NCI-H524 (cell line): ENCODE data around the gene EPS8.
"Not testable (repeated sequence)": the region's sequence is repeated elsewhere in the genome, so short reads cannot be mapped to it uniquely, and the experiment has no call there.

ENCODE experiments used
- DNase-seq, 2 experiments: peaks; one replicate each; lab custom pipeline; 2025; lab: John Stamatoyannopoulos, UW

Gene EPS8

DNA sequence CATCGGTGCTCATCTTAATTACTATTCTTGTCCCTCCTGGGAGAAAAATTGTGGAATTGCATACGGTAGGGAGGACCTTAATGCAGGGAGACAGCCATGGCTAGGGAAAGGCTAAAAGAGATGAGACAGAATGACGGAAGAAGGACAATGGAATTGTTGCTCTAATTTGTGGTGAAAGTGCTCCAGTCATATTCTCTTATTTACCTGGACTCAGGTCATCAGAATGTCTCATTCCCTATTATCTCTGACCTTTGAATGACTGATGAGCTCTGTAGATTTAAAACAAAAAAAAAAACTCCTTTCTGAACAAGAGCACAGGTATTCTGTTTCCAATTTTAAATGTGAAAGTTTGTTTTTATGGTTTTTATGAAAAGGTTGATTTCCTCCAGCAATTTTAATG lies 8.6 kb upstream of the EPS8 start:
- no peak for DNase-seq

DNA sequence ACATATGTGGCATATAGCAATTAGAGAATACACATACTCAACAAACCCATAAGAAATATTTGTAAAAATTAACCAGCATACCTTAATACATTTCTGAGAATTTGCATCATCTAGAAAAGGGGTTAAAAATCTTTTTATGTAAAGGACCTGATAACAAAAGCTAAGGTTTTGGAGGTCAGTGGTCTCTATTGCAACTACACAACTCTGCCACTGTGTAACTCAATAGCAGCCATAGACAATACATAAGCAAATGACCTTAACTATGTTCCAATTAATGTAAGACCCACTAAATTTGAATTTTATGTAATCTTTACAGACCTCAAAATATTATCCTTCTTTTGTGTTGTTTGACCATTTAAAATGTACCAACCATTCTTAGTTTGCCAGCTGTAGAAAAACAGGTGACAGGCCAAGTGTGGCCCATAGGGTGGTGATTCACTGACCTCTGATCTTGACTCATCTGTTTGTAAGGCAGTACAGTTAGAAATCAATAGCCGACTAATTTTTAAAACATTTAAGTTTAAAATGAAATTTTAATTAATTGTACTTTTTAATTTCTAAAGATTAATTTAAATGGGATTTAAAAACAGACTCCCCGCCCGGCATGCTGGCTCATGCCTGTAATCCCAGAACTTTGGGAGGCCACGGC lies 7.4 kb upstream of the EPS8 start:
- no peak for DNase-seq

DNA sequence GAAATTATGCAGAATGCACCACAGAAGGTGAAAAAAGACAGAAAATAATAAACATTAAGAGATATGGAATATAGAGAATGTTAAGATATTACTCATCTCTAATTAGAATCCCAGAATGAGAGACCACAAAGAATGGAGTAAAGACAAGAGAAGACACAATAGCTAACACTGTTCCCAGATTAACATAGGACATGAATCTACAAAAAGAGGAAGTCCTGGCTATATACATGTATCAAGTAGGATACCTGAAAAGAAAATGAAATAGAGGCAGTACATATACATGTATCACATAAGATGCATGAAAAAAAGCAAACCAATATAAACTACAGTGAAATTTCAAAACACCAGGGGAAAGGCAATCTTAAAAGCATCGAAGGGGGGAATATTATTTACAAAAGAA lies 5.6 kb upstream of the EPS8 start:
- no peak for DNase-seq

DNA sequence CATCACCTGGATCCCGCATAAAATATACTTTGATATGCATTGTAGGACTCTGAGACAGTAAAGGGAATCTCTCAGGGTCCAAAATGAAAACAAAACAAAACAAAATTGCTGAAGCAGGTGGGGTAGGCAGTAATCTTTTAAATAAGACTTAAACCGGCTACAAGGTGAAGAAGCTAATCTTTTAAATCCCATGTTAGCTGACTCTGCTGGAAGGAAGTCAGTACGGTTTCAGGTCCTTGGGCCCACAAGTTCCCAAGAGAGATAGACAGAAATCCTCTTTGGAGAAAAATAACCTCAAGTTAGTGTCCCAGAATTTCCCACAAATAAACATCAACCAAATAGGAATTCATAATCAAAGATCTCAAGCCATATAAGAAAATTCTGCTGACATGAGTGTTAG lies 5.0 kb upstream of the EPS8 start:
- DNase-seq, result peak; percentile 1 to 38

DNA sequence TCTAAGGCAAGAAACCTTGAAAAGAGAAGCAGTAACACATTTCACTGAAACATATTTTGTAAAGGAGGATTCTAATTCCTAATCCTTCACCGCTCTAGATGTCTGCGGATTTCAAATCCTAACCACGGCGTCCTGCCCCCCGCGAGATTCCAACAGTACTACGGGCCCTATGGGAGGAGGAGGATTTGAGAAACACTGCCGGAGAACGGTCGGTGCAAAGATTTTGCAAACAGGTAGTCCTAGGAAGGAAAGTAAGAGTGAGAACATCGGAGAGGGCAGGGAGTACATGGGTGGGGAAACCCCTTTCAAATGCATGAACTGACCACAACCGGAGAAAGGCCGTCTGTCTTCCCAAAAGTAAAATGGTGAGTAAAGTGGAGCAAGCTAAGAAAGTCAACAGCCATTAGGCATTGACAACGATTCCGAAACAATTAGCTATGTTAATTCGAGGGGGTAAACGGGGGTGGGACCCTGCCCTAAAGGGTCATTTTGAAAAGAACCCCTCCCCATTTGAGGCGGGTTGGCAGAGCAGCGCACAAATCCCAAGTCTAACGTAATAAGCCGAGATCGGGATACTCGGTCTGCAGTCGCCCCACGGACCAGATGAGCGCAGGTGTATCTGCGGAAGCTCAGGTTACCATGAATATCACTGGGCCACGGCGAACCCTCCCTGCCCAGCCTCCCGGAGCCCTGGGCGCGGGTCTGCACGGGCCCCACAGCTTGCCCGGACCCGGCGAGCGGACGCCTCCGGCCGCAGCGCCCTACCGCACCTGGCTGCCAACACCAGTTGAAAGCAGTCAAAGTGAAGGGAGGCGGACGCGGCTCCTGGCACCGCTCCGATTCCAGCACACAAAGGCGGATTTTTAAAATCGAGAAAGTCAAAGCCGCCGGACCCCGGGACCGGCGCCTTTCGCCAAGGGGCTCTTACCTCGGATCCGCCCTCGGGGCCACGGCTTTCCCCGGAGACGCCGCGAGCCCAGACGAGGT lies 662 bp downstream of the EPS8 start:
- DNase-seq, result peak; percentile 38 to 68

DNA sequence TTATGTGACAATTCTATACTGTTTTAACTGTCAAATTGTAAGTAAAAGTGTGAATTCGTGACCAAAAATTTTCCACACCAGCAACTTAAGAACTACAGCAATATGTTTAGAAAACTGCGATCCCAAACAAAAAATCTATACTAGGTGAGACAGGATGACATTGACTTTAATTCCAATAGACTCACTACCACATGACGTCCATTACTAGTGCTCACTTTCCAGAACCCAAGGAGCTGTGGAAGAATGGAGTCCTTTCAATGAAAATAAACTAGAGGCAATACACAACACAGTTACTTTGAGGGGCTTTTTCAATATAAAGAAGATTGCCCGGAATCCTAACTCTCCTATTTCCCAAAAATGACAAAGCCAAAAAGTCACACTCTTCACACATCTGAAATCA lies 1.4 kb downstream of the EPS8 start:
- no peak for DNase-seq

DNA sequence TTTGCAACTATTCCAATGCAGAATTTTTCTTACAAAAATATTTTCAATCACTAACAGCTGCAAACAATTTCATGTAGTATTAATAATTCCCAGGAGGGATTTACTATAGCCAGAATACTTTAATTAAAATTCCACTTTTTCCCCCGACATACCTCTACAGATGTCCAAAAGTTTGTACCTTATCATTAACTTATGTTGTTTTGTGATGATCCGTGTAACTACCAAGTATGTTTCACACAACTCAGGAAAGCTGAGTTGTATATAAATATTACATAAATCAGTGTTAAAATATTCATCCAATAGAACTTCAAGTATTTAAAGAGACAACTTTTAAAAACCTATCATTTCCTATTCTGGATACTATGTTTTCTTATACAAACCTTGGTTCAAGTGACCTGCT lies 2.4 kb downstream of the EPS8 start:
- no peak for DNase-seq

DNA sequence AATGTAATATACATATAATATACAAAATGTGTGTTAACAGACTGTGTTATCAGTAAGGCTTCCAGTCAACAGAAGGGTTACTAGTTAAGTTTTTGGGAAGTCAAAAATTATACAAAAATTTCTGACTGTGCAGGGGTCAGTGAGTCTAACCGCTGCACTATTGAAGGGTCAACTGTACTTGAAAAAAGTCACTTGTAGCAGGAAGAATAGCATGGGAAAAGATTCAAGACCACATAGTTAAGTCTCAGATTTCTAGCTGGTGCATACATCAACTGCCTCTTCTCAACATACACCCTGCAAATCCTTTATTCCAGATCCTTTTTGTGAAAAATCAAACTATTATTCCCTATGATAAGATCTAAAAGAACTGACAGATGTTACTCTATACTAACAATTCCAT lies 5.9 kb downstream of the EPS8 start:
- DNase-seq, result no peak

DNA sequence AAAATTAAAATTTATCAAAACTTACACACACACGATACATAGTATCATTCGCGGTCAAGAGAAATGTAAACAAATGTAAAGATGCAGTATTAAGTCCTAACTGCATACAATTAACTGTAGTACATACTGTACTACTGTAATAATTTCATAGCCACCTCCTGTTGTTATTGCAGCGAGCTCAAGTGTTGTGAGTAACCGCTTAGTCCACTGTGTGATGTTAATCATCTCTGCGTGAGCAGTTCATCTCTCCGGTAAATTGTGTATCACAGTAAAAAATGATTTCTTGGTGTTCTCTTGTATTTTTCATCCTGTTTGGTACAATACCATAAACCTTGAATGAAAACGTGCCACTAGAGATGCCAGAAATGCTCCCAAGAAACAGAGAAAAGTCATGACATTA lies 6.5 kb downstream of the EPS8 start:
- no peak for DNase-seq

DNA sequence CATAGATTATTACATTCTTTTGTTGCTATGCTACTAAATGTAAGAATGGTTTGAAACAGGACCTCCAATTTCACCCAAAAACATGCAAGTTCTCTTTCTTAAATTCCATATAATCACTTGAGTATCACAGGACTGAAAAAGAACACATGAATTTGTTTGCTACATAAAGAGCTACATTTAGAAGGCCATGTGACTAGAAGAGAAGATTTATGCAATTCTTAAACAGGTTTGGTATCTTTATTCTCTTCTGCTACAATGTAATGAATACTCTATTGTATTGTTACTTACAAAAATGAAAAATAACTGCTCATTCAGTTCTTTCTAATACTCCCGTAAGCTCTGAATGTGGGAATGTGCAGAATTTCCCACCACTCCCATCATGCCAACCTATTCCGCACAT lies 9.3 kb downstream of the EPS8 start:
- no peak for DNase-seq

DNA sequence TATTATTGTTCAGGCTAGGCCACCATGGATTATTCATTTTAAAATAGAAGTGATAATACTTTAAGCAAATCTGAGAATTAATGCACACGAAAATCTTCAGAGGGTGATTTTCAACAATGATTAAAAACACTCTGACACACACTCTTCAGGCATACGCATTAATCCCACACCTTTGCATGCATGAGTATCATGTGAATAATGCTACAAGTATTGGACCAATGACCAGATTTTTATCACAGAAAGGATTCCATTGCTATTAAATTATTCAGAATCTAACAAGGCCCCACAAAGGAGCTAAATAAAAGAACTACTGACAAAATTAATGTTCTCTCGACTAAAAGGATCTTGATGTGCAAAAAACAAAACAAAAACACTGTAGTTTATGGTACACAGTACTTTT lies 11.1 kb downstream of the EPS8 start:
- no peak for DNase-seq

DNA sequence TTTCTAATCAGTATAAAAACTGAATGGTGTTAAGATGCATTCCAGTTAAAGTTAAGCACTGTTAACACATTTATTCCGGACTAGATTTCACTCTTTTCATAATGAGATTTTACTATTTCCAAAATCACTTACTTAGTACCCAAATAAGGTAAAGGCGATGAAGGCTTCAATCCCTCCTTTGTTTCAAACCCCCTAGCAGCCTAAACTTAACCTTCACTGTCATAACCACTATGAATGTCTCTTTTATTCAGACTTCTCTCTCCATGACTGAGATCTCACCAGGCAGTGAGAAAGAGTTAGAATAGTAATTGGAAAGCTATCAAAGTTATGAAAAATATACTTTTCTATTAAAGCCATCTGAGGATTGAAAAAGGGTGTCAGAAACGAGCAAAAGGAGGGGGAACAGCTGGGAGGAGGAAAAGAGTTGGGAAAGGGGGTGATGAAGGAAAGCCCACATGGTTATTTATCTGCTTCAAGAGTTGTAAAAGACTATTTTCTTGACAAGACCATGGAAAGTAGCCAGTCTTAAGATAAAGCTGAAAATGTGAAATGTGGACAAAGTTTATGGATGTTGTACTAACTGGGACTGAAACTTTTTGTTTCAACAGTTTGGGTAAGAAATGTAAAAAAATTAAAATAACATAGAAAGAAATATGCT lies 11.7 kb downstream of the EPS8 start:
- no peak for DNase-seq

DNA sequence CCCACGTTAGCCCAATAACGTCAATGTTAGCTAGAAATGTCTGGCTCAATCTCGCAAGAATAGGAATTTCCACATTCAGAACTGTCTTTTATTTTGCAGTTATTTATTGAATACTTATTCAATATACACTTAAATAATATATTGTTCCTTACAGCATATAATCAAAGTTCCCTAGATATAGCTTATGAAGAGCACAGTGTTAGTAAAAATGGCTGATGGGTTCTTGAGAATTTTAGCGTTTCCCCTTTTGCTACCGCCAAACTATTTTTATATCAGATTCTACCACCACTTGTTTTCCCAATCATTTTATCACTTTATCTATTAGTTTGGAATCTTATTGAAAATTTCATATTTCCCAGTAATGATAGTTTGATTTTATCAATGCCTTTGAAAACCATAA lies 12.7 kb downstream of the EPS8 start:
- DNase-seq, result no peak

DNA sequence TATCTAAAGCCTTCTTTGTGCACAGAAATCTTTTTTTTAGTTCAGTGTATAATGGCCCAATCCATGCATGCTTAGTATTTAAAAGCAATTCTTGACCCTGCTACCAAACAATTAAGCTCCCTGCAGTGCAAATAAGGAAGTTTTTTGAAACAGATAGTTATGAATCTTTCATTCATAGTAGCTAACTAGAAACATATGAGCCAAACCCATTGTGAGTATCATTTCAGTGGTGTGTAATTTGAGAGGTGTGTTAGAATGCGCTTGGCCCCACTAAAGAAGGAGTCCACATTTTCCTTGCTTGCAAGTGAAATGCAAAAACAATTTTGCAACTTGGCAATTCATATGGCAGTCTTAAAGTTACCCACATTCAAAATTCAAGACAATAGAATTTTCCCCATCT lies 14.4 kb downstream of the EPS8 start:
- no peak for DNase-seq

DNA sequence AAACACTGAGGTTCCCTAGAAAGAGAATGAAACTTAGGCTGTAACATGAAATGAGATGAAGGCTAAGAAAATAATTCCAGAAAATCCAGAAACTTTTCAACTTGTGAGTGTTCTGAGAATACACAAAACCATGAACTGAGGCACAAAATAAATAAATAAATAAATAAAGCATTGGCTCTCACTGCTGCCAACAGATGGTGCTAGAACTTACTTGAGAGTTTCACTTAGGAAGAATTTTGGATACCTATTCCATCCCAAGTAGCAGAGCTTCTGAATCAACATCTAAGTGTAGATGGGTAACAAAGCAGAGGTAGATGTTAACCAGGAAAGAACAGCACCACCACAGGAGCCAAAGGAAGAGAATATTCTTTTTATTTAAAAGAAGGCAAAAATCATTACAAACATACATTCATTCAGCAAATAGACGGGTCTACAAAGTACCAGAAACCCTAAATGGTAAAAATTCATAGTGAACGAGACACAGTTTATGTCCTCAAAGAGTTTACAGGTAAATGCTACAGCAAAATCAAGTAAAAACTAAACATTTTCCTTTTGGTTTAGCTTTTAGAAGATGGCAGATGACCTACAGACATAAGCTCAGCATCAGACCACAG lies 16.7 kb downstream of the EPS8 start:
- no peak for DNase-seq

DNA sequence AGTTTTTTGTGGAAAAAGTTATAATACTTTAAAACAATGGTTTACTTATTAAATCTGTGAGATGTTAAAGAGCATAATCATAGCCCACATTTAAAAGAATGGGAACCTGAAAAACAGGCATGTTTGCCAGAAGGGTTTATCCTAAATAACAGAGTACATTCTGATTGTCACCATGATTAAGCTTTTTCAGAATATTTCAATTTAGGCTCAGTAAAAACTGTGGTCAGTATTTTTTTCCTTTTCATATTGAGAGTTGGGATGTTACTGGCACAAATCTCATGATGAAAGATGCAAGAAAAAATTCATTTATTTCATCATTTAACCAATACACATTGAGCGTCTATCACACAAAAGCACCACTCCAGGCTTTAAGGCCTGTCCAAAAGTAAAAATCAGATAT lies 18.6 kb downstream of the EPS8 start:
- DNase-seq, result no peak

DNA sequence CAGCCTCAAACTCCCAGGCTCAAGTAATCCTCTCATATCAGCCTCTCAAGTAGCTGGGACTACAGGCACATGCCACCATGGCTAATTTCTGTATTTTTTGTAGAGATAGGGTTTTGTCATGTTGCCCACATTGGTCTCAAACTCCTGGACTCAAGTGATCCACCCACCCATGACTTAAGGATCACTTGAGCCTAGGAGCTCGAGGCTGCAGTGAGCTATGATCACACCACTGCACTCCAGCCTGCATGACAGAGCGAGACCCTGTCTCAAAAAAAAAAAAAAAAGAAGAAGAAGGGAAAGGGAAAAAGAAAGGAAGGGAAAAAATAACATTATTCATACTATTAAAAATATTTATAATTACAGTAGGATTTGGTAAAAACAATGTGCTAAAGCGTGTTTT lies 19.2 kb downstream of the EPS8 start:
- DNase-seq, result no peak

DNA sequence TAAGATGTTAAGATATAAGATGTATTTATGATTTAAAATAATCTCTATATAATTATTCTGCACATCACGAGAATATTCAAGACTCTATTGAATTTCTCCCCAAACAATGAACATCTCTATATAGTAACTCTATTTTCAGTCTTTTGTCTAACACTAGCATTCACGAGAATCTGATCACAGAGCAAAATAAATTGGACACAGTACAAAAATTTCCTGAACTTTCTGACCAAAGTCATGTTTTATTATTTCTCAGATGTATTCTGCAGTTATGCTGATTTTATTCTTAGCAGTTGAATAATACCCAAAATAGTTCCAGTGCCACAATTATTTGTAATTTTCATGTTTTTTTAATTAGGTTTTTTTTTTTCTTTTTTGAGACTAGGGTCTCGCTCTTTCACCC lies 19.6 kb downstream of the EPS8 start:
- DNase-seq, result no peak

DNA sequence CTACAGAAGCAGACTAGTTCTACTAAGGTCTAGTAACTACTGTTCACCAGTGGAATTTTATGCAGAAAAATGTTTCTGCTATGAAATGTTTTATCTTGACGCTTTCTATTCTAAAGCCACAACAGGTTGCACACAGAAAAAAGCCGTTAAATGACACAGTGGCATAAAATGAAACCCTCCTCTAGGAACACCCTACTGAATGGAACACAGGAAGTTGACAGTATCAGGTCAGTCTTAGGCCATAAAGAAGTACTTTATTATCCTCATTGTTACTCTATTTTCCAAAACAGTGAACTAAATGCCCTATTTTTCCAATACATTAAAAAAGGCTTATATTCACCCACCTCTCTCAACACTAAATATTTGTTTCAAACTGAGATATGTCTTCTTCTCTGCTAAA lies 21.9 kb downstream of the EPS8 start:
- DNase-seq, result no peak

DNA sequence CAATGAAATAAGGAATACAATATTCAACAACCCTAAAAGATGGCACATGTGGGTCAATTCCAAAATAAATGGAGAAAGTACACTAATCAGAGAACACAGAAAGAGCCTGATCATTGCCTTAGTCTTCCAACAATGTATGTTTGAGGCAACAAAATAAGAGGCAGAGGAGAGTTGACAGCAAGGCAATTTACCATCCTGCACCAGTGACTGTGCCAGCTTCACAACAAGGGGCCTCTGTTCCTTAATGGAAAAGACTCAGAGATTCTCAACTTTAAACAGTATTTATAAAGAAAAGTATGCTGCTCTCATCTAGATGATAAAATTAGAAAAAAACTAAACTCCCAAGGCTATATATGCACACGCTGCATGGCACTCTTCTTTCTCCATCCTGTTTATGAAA lies 25.9 kb downstream of the EPS8 start:
- DNase-seq, result no peak

DNA sequence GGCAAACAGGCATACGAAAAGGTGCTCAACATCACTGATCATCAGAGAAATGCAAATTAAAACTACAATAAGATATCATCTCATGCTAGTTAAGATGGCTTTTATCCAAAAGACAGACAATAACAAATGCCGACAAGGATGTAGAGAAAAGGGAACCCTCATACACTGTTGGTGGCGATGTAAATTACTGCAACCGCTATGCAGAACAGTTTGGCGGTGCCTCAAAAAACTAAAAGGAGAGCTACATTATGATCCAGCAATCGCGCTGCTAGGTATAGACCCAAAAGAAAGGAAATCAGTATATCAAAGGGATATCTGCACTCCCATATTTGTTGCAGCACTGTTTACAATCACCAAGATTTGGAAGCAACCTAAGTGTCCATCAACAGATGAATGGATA lies 27.0 kb downstream of the EPS8 start:
- not testable (repeated sequence) for DNase-seq

DNA sequence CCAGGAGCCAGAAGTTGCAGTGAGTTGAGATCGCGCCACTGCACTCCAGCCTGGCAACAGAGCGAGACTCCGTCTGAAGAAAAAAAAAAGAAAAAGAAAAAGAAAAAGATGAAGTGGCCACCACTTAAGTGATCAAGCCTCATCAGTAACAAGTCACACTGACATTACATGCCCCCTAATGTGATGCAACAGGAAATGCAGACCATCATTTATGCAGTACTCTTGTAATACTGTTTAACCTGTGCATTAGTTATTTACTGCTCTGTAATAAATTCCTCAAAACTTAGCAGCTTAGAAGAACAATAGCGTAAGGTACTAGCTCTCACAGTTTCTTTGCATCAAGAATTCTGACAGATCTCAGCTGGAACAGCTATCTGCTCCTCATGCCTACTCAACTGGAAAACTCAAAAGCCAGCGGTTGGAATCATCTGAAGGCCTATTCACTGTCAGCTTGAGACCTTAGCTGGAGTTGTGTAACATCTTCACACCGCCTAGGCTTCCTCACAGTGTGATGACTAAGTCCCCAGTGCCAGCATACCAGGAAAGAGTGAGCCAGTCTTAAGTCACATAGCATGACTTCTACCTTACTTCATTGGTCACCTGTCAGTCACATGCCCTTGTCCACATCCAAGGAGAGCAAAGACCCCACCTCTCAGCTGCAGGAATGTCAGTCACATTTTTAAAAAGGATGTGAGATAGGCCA lies 31.5 kb downstream of the EPS8 start:
- no peak for DNase-seq
